ACHN (cell line): ENCODE measurements around the gene LIPG.
"Not testable (repeated sequence)": the region's sequence is repeated elsewhere in the genome, so short reads cannot be mapped to it uniquely, and the experiment has no call there.

Source experiments
- DNase-seq: peaks from one replicate; pipeline ENCODE4 v3.0.0-alpha.2; 2015
- in situ Hi-C: cut with HindIII; loops from 2 replicates; pipeline ENCODE4 v1.10.0; 2017; ENCODE audit warnings: low sequenced_read_pairs, low pct_ligation_motif_present, low pct_unique_long_range_greater_than_20kb

LIPG gene

GRCh38 chr18:49565612-49566011 lies 3.8 kb downstream of the LIPG start:
- in situ Hi-C loops, result no loop called here
- no peak for DNase-seq

- DNase-seq, result no peak
- in situ Hi-C loops, result no loop called here
Measured at GRCh38 chr18:49566217-49566770, 4.4 kb downstream of the LIPG start.

- in situ Hi-C loops, result no loop called here
- no peak for DNase-seq
Measured at GRCh38 chr18:49566985-49567384, 5.1 kb downstream of the LIPG start.

- DNase-seq, result no peak
- in situ Hi-C loops, result no loop called here
Measured at GRCh38 chr18:49569724-49570123, 7.9 kb downstream of the LIPG start.

- DNase-seq, result no peak
- in situ Hi-C loops, result no loop called here
Measured at GRCh38 chr18:49570836-49571235, 9.0 kb downstream of the LIPG start.

- no peak for DNase-seq
- in situ Hi-C loops, result no loop called here
Measured at GRCh38 chr18:49572611-49573345, 10.9 kb downstream of the LIPG start.

GRCh38 chr18:49573835-49574234 lies 12.0 kb downstream of the LIPG start:
- DNase-seq, result no peak
- in situ Hi-C loops, result no loop called here

- DNase-seq, in situ Hi-C loops: not testable (repeated sequence)
Measured at GRCh38 chr18:49579041-49579440, 17.2 kb downstream of the LIPG start.

- DNase-seq, result not testable (repeated sequence)
Measured at GRCh38 chr18:49579583-49579982, 17.7 kb downstream of the LIPG start.

GRCh38 chr18:49580279-49580678 lies 18.4 kb downstream of the LIPG start:
- no peak for DNase-seq
- in situ Hi-C loops, result no loop called here

More at GRCh38 chr18:49579583-49579982, 17.7 kb downstream of the LIPG start:
- in situ Hi-C loops, result not testable (repeated sequence)

- DNase-seq, result no peak
- in situ Hi-C loops, result no loop called here
Measured at GRCh38 chr18:49581371-49581770, 19.5 kb downstream of the LIPG start.

- in situ Hi-C loops, result no loop called here
Measured at GRCh38 chr18:49582579-49582978, 20.7 kb downstream of the LIPG start.

GRCh38 chr18:49584394-49584793 lies 22.5 kb downstream of the LIPG start:
- DNase-seq, result no peak
- in situ Hi-C loops, result no loop called here

More at GRCh38 chr18:49582579-49582978, 20.7 kb downstream of the LIPG start:
- no peak for DNase-seq

GRCh38 chr18:49584951-49585350 lies 23.1 kb downstream of the LIPG start:
- DNase-seq, in situ Hi-C loops: not testable (repeated sequence)

- no peak for DNase-seq
- in situ Hi-C loops, result no loop called here
Measured at GRCh38 chr18:49585781-49586663, 24.2 kb downstream of the LIPG start.

GRCh38 chr18:49588171-49588570 lies 26.3 kb downstream of the LIPG start:
- in situ Hi-C loops, result no loop called here
- no peak for DNase-seq

GRCh38 chr18:49588971-49589370 lies 27.1 kb downstream of the LIPG start:
- no peak for DNase-seq
- in situ Hi-C loops, result no loop called here

GRCh38 chr18:49590608-49591007 lies 28.8 kb downstream of the LIPG start:
- no peak for DNase-seq
- in situ Hi-C loops, result no loop called here

GRCh38 chr18:49591271-49591670 lies 29.4 kb downstream of the LIPG start:
- in situ Hi-C loops, result no loop called here
- no peak for DNase-seq
